ENCODE results near the gene GSG1L.

The GSG1L gene

GRCh38 chr16:28063591-28064061, at the start of gene GSG1L:
Gene GSG1L, minus strand, starts transcription at chr16:28063714. Its CDS starts 290 bp downstream, at chr16:28063424.
- no peak for DNase-seq

GRCh38 chr16:28112908-28113307, 49.4 kb upstream of the GSG1L start:
- DNase-seq = no peak

- DNase-seq = no peak
Measured at GRCh38 chr16:28110977-28111376, 47.5 kb upstream of the GSG1L start.

- DNase-seq = no peak
Measured at GRCh38 chr16:28110479-28110878, 47.0 kb upstream of the GSG1L start.

GRCh38 chr16:28110074-28110473, 46.6 kb upstream of the GSG1L start:
- DNase-seq = no peak

GRCh38 chr16:28108590-28109247, 45.2 kb upstream of the GSG1L start:
- DNase-seq = no peak

- DNase-seq = no peak
Measured at GRCh38 chr16:28107232-28107631, 43.7 kb upstream of the GSG1L start.

GRCh38 chr16:28106467-28107215, 43.1 kb upstream of the GSG1L start:
- DNase-seq = no peak

GRCh38 chr16:28105954-28106353, 42.4 kb upstream of the GSG1L start:
- DNase-seq = no peak

GRCh38 chr16:28105297-28105696, 41.8 kb upstream of the GSG1L start:
- DNase-seq = no peak

GRCh38 chr16:28104404-28104803, 40.9 kb upstream of the GSG1L start:
- no peak for DNase-seq

- no peak for DNase-seq
Measured at GRCh38 chr16:28103516-28104170, 40.1 kb upstream of the GSG1L start.

GRCh38 chr16:28101533-28101890, 38.0 kb upstream of the GSG1L start:
- DNase-seq = no peak

- no peak for DNase-seq
Measured at GRCh38 chr16:28100810-28101532, 37.5 kb upstream of the GSG1L start.

GRCh38 chr16:28098959-28099945, 35.7 kb upstream of the GSG1L start:
- DNase-seq = no peak

- no peak for DNase-seq
Measured at GRCh38 chr16:28098171-28098958, 34.9 kb upstream of the GSG1L start.

GRCh38 chr16:28096983-28097899, 33.7 kb upstream of the GSG1L start:
- no peak for DNase-seq

GRCh38 chr16:28093385-28093725, 29.8 kb upstream of the GSG1L start:
- DNase-seq = no peak

- DNase-seq = no peak
Measured at GRCh38 chr16:28092721-28093384, 29.3 kb upstream of the GSG1L start.

- DNase-seq = no peak
Measured at GRCh38 chr16:28091656-28092055, 28.1 kb upstream of the GSG1L start.
